Bronchial epithelial cell (primary cell): Measurements from ENCODE around the gene RSL1D1. TPM values are rescaled to one million over a fixed set of nuclear protein-coding genes. Genes with fewer than 3 reads are reported as not detected.

ENCODE experiments used
- DNase-seq: peaks from one replicate; pipeline ENCODE4 v3.0.0-alpha.2; 2010; ENCODE audit warnings: low read depth
- FAIRE-seq: peaks from 2 replicates; lab custom pipeline; 2011; peaks lifted over from hg19 to GRCh38; lab: Jason Lieb, UNC
- H3K27me3 ChIP-seq: 2 replicates; pipeline ENCODE4 v1.5.1; 2011; ENCODE audit warnings: low read length; ENCODE audit not compliant: control insufficient read depth, insufficient read depth
- H3K36me3 ChIP-seq: 2 replicates; pipeline ENCODE4 v1.5.1; 2011; ENCODE audit warnings: low read length; ENCODE audit not compliant: control insufficient read depth, insufficient read depth
- H3K4me3 ChIP-seq: 2 replicates; pipeline ENCODE4 v1.5.1; 2011; ENCODE audit warnings: mild to moderate bottlenecking, low read depth, low read length, control low read depth
- total RNA-seq: library from RNA; depleted of rRNA; stranded (reverse); fragments of >200 nt; gene quantifications from 2 replicates; pipeline ENCODE4 v1.2.1, GENCODE V29; 2014
- TF ChIP-seq, protein P1 (sequence below): IDR thresholded peaks from 2 replicates; pipeline ENCODE4 v1.5.1; 2011; ENCODE audit warnings: mild to moderate bottlenecking, moderate library complexity, low read length, control low read depth, inconsistent platforms; ENCODE audit not compliant: insufficient read depth, severe bottlenecking

Gene RSL1D1
- 68.7 and 117 TPM in 2 replicates for total RNA-seq

DNA sequence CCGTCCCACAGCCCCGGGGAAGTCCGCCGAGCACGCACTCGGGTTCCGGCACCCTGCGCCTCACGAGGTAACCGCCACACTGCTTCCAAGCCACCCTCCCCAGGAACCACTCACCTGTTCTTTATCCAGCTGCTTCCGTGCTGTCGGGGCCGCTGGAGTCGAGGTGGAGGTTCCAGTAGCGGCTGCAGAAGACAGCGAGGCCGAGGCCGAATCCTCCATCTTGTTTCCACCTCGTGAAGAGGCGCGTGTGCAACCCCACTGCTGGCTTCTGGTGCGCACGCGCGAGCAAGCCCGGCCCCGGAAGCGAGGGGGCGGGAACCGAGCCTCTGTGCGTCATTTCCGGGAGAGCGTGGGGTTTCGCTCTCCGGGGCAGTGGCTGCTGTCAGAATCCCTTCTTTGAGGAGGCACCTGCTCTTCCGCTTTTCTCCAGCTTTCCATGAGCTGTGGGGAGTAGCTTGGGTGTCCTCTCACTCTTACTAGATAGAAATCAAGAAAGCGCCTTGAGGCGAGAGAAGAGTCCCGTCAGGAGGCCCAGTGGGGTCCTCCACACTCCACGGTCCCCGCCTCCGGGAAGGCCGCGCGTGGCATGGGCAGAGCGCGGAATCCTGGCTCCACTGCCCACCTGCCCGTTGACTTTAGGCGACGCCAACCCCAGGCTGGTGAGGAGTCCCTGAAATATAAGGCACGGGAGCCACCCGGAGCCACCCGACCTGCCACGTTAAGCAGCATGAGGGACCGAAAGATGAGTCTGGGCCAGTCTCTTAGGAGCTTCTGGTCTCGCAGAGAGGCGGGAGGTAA, at the start of gene RSL1D1:
Gene RSL1D1, minus strand, starts transcription at position 249 of the 798 bp plus-strand sequence. Its CDS starts 30 bp downstream, at position 219.
- TF ChIP-seq, protein P1, sequence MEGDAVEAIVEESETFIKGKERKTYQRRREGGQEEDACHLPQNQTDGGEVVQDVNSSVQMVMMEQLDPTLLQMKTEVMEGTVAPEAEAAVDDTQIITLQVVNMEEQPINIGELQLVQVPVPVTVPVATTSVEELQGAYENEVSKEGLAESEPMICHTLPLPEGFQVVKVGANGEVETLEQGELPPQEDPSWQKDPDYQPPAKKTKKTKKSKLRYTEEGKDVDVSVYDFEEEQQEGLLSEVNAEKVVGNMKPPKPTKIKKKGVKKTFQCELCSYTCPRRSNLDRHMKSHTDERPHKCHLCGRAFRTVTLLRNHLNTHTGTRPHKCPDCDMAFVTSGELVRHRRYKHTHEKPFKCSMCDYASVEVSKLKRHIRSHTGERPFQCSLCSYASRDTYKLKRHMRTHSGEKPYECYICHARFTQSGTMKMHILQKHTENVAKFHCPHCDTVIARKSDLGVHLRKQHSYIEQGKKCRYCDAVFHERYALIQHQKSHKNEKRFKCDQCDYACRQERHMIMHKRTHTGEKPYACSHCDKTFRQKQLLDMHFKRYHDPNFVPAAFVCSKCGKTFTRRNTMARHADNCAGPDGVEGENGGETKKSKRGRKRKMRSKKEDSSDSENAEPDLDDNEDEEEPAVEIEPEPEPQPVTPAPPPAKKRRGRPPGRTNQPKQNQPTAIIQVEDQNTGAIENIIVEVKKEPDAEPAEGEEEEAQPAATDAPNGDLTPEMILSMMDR = no peak
- FAIRE-seq (no peak), DNase-seq (peak; percentile 86)
- Histone ChIP-seq H3K4me3 (peak within 1 kb of the TSS; percentile 99), H3K27me3 (no peaks in the 10 kb centered on the region), H3K36me3 (peaks cover 13% of the 10 kb centered on the region)

DNA sequence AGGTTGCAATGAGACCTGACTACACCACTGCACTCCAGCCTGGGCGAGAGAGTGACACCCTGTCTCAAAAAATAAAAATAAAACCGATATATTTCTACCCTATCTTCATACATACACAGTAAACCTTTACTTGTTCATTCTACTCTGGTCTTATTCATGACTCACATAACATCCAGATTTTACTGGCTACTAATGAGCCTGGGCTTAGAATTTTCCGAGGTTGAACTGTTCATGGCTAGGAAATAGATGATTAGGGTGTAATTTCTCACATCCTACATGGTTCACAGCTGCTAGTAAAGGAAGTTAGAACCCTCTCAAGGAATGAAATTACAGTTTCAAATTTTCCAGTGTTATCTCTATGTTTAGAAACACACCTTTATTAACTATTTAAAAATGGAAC, 49.7 kb upstream of the RSL1D1 start:
- no peak overlapping the region for H3K4me3 ChIP-seq
- H3K36me3 ChIP-seq = peaks cover 6% of the 10 kb centered on the region
- no peak for FAIRE-seq
- no peaks in the 10 kb centered on the region for H3K27me3 ChIP-seq
- no peak for DNase-seq
- TF ChIP-seq, protein P1 = no peak

DNA sequence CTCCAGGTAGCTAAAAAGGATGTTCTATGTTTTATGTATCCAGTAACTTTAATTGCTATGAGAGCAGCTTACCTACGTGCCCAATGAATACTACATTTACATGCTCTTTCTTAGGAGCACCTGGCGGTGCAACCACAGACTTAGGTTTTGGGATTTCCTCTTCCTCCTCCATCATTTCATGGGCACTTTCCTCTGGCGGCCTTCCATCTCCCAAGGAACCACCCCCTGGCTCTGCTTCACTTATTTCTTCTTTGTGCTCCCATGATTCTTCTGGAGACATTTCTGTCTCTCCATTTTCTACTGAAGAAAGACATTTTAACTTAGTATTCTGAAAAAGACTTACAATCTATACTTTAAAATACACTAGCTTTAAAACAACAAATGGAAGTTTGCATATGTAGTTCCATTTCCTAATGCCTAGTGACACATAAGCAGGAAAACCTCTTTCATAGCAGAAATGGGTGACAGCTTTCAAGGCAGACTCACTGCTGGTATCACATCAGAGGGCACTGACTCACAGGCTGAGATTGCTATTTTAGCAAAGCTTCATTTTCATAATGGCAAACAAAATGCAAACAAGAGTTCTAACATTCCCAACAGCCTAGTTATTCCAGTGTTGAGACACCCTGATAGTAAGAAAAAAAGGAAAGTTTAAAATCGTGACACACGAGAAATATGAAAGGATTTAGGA, 45.3 kb upstream of the RSL1D1 start:
- TF ChIP-seq, protein P1 = no peak
- H3K27me3 ChIP-seq = no peaks in the 10 kb centered on the region
- H3K36me3 ChIP-seq = peaks cover 11% of the 10 kb centered on the region
- no peak overlapping the region for H3K4me3 ChIP-seq
- FAIRE-seq (no peak), DNase-seq (peak; percentile 78)

DNA sequence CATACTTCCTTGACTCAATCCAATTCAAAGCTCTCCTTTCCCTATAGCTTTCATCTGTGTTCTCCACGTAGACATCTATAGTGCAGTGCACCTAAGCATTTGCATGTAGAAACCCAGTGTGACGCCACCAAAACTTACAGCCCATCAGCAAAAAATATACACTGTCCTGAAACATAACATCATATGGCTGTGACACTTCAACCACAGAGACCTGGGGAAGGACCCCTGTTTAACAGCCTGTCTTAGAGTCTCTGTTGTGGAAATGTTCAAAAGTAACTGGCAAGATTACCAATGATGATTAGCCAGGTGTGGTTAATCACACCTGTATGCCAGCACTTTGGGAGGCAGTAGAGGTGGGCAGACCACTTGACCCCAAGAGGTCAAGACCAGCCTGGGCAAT, 42.2 kb upstream of the RSL1D1 start:
- FAIRE-seq (no peak), DNase-seq (no peak)
- Histone ChIP-seq H3K27me3 (no peaks in the 10 kb centered on the region), H3K4me3 (no peak overlapping the region), H3K36me3 (peaks cover 10% of the 10 kb centered on the region)
- TF ChIP-seq, protein P1 = no peak

DNA sequence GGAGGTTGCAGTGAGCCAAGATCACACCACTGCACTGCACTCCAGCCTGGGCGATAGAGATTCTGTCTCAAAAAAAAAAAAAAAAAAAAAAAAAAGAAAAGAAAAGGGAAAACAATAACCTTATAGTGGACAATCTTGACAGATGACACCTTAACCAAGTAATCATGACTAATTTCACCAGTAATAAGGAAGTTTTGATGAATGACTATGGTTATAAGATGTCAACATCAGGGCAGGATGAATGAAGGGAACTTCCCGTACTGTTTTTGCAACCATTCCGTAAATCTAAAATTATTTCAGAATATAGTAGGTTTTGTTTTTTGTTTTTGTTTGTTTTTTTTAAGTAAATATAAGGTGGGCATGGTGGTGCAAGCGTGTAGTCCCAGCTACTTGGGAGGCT, 41.4 kb upstream of the RSL1D1 start:
- no peaks in the 10 kb centered on the region for H3K27me3 ChIP-seq
- DNase-seq (no peak), FAIRE-seq (no peak)
- peaks cover 12% of the 10 kb centered on the region for H3K36me3 ChIP-seq
- TF ChIP-seq, protein P1 = no peak
- no peak overlapping the region for H3K4me3 ChIP-seq
